PC-9 (cell line): ENCODE results near the gene AFAP1L1.

Source experiments
- CTCF ChIP-seq: fragments of 200-600 bp; sonication (generic); conservative IDR thresholded peaks from 2 replicates; pipeline ENCODE4 v1.6.1; 2017; ENCODE audit warnings: mixed run types, antibody characterized with exemption, mild to moderate bottlenecking, moderate library complexity
- EZH2 ChIP-seq: fragments of 200-600 bp; sonication (generic); IDR thresholded peaks from 2 replicates; pipeline ENCODE4 v1.8.0; 2017; ENCODE audit warnings: antibody characterized with exemption, low read depth

GRCh38 chr5:149340920-149341319, 69.3 kb downstream of the AFAP1L1 start:
- TF ChIP-seq CTCF = no peak
- TF ChIP-seq EZH2 = no peak
